CD4-positive, alpha-beta T cell treated with Interleukin-6 for 4 hours (primary cell): ENCODE measurements around the gene PRDX5.
"Not testable (repeated sequence)": the region's sequence is repeated elsewhere in the genome, so short reads cannot be mapped to it uniquely, and the experiment has no call there.

Experiments
- DNase-seq: peaks from one replicate; pipeline ENCODE4 v3.0.0-alpha.2; 2020; ENCODE audit warnings: mixed read lengths

The PRDX5 gene

DNA sequence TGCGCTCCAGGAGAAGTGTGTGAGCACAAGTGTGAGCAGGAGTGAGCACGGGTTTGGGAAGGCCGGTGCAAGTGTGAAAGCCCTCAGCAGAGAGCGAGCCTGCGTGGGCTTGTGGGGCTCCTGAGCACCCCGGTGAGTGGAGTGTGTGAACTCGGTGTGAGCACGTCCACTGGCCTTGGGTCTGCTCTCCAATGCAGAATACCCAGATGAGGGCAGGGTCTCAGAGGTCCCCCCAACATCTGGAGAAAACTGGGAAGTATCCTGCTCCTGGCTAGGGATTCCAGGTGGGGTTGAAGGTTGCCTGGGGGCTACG is 11.4 kb upstream of the PRDX5 start:
- no peak for DNase-seq

GRCh38 chr11:64306876-64307622 is 10.9 kb upstream of the PRDX5 start:
- DNase-seq: no peak

GRCh38 chr11:64307795-64308194 is 10.1 kb upstream of the PRDX5 start:
- not testable (repeated sequence) for DNase-seq

DNA sequence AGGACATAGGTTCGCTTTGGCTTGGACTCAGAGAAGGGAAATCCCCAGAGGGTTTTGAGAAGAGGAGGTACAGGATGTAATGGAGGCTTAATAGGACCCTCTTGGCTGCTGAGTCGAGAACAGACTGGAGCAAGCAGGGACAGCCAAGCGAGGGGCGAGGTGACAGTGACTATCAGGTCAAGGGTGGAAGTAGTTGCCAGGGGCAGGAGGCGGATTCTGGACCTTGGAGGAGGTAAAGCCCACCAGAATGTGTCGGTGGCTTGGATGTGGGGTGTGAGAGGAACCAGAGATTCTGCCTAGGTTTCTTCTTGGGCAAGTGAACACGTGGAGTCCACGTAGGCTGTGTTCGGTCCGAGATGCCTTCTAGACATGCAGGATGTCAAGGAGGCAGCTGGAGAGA is 5.0 kb upstream of the PRDX5 start:
- no peak for DNase-seq

- no peak for DNase-seq
Observed at GRCh38 chr11:64313491-64314145, 4.3 kb upstream of the PRDX5 start.

GRCh38 chr11:64314146-64314804 is 3.6 kb upstream of the PRDX5 start:
- no peak for DNase-seq

DNA sequence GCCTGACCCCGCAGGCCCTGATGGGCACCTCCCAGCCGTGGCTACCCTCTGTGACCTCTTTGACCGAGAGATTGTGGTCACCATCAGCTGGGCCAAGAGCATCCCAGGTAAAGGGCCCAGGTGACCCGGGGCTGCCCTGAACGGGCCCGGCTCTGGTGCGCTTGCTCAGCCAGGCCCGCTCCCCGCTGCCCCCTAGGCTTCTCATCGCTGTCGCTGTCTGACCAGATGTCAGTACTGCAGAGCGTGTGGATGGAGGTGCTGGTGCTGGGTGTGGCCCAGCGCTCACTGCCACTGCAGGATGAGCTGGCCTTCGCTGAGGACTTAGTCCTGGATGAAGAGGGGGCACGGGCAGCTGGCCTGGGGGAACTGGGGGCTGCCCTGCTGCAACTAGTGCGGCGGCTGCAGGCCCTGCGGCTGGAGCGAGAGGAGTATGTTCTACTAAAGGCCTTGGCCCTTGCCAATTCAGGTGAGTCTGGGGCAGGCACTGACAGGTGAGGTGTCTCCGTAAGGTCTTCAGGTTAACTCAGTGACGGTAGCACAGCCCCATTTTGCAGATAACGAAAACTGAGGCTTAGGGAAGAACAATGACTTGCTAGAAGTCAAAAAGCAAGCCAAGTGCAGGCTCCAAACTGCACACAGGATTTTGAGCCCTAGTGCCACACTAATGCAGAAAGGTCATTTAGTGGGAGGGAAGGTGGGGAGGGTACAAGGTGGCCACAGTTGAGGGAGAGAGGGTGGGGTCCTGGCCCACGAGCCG is 2.9 kb upstream of the PRDX5 start:
- DNase-seq: no peak

- not testable (repeated sequence) for DNase-seq
Observed at GRCh38 chr11:64315667-64316526, 2.0 kb upstream of the PRDX5 start.

DNA sequence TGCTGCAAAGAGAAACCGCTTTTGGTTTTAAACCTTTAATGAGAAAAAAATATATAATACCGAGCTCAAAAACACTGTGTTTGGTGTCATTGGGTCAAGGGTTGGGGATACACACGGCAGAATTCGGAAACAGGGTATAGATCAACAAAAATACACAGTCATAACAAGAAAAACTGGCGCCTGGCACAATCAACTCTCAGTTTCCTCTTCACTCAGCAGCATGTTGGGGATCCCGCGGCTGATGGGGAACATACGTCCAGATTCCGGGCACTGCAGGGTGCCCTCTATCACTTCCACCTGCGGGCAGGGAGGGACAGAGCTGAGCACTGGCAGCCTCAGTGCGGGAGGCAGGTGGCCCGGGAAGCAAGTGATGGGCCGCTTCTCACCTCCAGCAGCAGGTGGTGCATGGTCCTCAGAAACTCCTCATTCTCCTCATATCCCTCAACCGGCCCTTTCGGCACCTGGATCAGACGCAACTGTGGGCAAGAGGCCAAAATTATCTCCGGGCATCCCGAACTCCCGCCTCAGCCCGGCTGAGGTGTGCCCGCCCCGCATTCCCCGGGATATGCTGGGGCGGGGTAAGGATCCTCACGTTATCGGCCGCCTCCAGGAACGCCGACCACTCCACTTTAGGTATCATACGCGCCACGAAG is 1.1 kb upstream of the PRDX5 start:
- DNase-seq: peak; percentile 46

- DNase-seq: peak; percentile 97
Observed at GRCh38 chr11:64317325-64317960, 478 bp upstream of the PRDX5 start, which contains the start of gene TRMT112. Gene TRMT112 (minus strand): TSS chr11:64317559. CDS start chr11:64317526, 33 bp downstream.

DNA sequence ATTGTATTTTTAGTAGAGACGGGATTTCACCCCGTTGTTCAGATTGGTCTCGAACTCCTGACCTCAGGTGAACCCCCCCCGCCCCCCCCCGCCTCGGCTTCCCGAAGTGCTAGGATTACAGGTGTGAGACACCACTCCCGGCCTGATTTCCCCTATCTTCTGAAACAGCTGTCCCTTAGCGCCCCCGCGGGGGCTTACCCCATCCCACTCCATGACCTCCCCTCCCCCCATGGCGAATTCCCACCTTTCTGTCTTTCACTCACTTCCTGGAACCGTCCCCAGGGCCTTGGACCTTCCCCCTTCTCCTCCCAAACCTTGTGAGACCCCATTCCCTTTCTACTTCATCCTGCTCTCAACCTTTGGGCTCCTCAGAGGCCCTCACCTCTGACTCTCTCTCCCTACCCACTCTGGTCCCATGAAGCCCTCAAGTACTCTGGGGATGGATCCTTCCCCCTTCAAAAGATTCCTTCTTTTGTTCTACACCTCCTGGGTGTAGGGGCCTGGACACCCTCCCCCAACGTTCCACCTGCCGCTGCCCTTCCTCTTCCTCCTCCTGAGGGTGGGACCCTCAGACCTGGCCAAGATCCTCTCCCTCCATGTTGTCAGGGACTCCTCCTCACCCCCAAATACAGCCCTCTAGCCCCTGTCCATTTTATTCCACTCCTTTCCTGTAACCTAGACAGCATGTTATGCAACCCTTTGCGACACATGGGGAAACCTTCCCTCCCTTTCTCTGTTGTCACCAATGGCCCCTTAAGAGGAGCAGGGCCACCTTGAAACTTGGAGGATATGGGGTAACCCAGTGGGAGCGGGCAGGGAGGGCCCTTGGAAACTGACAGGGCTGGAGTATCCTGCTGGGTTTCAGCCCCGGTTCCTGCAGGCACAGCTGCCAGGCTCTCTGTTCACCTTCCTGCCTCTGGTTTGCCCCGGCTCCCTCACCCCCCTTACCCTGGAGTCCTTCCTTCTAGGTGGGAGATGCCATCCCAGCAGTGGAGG is 1.1 kb downstream of the PRDX5 start:
- no peak for DNase-seq

DNA sequence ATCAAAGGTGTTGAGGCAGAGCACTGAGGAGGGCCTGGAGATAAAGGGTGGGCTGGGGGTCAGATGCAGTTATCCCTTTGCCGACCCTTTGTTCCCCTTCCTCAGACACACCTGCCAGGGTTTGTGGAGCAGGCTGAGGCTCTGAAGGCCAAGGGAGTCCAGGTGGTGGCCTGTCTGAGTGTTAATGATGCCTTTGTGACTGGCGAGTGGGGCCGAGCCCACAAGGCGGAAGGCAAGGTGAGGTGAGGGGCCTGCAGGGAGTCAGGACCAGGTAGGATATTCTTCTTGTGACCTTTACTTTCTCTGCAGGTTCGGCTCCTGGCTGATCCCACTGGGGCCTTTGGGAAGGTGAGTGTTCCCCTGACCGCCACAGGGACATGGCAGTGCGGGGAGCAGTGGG is 2.6 kb downstream of the PRDX5 start:
- DNase-seq: no peak

DNA sequence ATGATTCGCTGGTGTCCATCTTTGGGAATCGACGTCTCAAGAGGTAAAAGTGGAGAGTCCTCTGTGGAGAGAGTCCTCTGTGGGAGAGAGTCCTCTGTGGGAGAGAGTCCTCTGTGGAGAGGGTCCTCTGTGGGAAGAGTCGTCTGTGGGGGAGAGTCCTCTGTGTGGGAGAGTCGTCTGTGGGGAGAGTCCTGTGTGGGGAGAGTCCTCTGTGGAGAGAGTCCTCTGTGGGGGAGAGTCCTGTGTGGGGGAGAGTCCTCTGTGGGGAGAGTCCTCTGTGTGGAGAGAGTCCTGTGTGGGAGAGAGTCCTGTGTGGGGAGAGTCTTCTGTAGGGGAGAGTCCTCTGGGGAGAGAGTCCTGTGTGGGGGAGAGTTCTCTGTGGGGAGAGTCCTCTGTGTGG is 3.1 kb downstream of the PRDX5 start:
- no peak for DNase-seq

DNA sequence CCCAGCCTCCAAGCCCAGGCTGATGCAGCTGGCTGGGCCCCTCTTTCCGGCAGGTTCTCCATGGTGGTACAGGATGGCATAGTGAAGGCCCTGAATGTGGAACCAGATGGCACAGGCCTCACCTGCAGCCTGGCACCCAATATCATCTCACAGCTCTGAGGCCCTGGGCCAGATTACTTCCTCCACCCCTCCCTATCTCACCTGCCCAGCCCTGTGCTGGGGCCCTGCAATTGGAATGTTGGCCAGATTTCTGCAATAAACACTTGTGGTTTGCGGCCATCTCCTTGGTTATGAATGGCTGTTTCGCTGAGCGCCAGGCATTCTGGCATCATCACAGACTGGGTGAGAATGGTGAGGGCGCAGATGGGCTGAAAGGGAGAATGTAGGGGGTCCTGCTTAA is 3.6 kb downstream of the PRDX5 start:
- DNase-seq: no peak

- DNase-seq: no peak
Observed at GRCh38 chr11:64322925-64323260, 5.0 kb downstream of the PRDX5 start.

GRCh38 chr11:64323373-64323772 is 5.5 kb downstream of the PRDX5 start:
- DNase-seq: no peak

DNA sequence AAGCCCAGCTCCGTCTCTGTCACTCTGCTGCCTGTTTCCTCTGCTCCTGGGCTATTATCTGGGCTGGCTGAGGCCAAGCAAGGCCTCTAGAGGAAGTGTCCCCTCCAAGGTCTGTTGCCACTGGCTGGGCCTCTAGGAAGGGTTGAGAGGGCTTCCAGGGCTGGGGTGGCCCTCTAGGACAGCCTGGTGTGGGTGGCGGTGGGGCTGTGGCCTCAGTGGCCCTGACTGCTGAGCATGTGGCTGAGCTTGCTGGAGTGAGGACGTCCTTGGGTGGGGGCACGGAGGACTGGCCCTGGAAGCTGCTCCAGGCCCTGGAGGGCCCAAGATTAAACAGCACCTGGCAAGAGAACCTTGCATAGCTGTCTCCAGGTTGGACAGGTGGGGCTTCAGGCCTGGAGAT is 6.1 kb downstream of the PRDX5 start:
- DNase-seq: not testable (repeated sequence)

- no peak for DNase-seq
Observed at GRCh38 chr11:64324692-64325469, 7.0 kb downstream of the PRDX5 start.

DNA sequence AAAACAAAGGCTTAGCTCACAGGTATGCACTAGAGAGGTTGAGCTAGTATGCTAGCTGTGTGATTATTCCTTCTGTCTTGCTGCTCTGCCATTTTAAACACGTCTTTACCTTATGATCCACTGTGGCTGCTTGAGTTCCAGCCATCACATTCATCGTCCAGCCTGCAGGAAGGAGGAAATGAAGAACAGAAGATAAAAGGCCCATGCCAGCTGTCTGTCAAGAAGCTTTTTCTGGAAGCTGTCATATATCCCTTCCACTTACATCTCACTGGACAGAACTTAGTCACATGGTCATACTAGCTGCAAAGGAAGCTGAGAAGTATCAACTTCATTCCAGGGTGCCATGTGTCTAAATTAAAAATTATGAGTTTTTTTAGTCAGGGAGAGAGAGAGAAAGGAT is 9.5 kb downstream of the PRDX5 start:
- DNase-seq: no peak
